BLaER1 (cell line): Measurements from ENCODE around the gene TUBA8.
"Not testable (repeated sequence)": the region's sequence is repeated elsewhere in the genome, so short reads cannot be mapped to it uniquely, and the experiment has no call there.

Source experiments
- H3K27ac ChIP-seq: shearing (Covaris generic); formaldehyde crosslinking; 2 replicates; pipeline ENCODE4 v1.8.1; 2022
- H3K27me3 ChIP-seq: shearing (Covaris generic); formaldehyde crosslinking; 2 replicates; pipeline ENCODE4 v1.8.1; 2022
- H3K36me3 ChIP-seq: shearing (Covaris generic); formaldehyde crosslinking; 2 replicates; pipeline ENCODE4 v1.8.1; 2022
- H3K4me1 ChIP-seq: shearing (Covaris generic); formaldehyde crosslinking; 2 replicates; pipeline ENCODE4 v1.8.1; 2022
- H3K4me2 ChIP-seq: shearing (Covaris generic); formaldehyde crosslinking; 2 replicates; pipeline ENCODE4 v1.8.1; 2022
- H3K4me3 ChIP-seq: shearing (Covaris generic); formaldehyde crosslinking; 2 replicates; pipeline ENCODE4 v1.8.1; 2022
- H3K9ac ChIP-seq: shearing (Covaris generic); formaldehyde crosslinking; 2 replicates; pipeline ENCODE4 v1.8.1; 2022
- H3K9me3 ChIP-seq: shearing (Covaris generic); formaldehyde crosslinking; 2 replicates; pipeline ENCODE4 v1.8.1; 2022
- H4K20me1 ChIP-seq: shearing (Covaris generic); formaldehyde crosslinking; 2 replicates; pipeline ENCODE4 v1.8.1; 2022
- Cebpa-rat ChIP-seq: shearing (Covaris generic); IDR thresholded peaks from 2 replicates; pipeline ENCODE4 v1.8.1; 2022

Gene TUBA8

DNA sequence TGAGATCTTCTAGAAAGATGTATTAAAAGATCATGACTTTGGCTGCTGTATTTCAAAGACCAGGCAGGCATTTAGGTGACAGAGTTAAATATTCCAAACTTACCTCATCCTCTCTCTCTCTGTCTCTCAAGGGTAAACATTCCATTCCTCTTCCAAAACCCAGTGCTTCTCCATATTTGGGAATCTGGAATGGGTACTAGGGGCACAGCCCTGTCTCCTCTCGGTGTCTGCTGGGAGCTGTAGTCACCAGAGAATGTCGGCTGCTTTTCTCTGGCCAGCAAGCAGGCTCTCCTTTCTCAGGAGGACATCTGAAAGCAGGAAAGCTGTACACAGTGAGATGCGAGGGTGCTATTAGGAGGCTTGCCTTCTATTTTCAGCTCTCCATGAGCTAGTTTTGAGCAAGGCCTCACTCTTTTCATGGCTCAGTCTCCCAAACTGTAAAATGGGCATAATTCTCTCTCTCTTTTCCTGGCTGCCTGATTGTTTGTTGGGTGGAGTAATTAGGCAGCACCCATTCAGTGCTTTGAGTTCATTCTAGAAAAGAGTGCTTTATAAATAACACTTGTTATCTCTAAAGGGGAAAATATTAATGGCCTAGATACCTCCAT lies 42.1 kb upstream of the TUBA8 start:
- no peaks in the 10 kb centered on the region for H3K27me3 ChIP-seq
- no peak overlapping the region for H3K9ac ChIP-seq
- H3K4me2 ChIP-seq = no peak overlapping the region
- no peak for TF ChIP-seq Cebpa-rat
- no peaks in the 10 kb centered on the region for H3K36me3 ChIP-seq
- peaks cover 44% of the 10 kb centered on the region for H3K4me1 ChIP-seq
- no peaks in the 10 kb centered on the region for H3K9me3 ChIP-seq
- H4K20me1 ChIP-seq = no peaks in the 10 kb centered on the region
- no peak overlapping the region for H3K27ac ChIP-seq
- H3K4me3 ChIP-seq = no peak overlapping the region

GRCh38 chr22:18069041-18069440 lies 41.6 kb upstream of the TUBA8 start:
- no peaks in the 10 kb centered on the region for H3K27me3 ChIP-seq
- no peak overlapping the region for H3K4me3 ChIP-seq
- no peak overlapping the region for H3K4me2 ChIP-seq
- H3K36me3 ChIP-seq = no peaks in the 10 kb centered on the region
- no peak for TF ChIP-seq Cebpa-rat
- no peaks in the 10 kb centered on the region for H3K9me3 ChIP-seq
- H4K20me1 ChIP-seq = no peaks in the 10 kb centered on the region
- no peak overlapping the region for H3K27ac ChIP-seq
- peaks cover 41% of the 10 kb centered on the region for H3K4me1 ChIP-seq
- no peak overlapping the region for H3K9ac ChIP-seq

DNA sequence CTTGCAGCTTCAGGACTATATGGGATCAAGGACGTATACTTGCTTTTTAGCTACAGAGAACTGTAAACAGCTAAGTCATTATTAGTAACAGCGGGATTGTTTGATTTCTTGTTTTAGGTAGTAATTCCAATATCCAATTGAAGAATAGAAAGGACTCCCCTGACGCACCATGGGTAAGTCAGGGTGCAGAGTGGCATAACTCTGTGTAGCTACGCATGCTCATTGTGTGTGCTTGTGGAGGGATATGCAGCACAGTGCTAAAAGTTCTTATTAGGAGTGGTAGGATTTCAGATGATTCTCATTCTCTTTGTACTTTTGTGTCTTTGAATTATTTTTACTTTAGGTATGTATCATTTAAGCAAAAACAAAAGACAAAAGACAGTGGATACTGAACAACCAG lies 40.6 kb upstream of the TUBA8 start:
- H3K4me3 ChIP-seq = no peak overlapping the region
- TF ChIP-seq Cebpa-rat = no peak
- peaks cover 35% of the 10 kb centered on the region for H3K4me1 ChIP-seq
- no peaks in the 10 kb centered on the region for H4K20me1 ChIP-seq
- no peak overlapping the region for H3K27ac ChIP-seq
- no peaks in the 10 kb centered on the region for H3K9me3 ChIP-seq
- no peaks in the 10 kb centered on the region for H3K27me3 ChIP-seq
- H3K4me2 ChIP-seq = no peak overlapping the region
- H3K36me3 ChIP-seq = no peaks in the 10 kb centered on the region
- H3K9ac ChIP-seq = no peak overlapping the region

GRCh38 chr22:18070556-18071306 lies 39.9 kb upstream of the TUBA8 start:
- TF ChIP-seq Cebpa-rat = no peak
- Histone ChIP-seq H3K36me3 (no peaks in the 10 kb centered on the region), H3K4me2 (no peak overlapping the region; the same call in 1 of the 2 replicates), H3K9me3 (no peaks in the 10 kb centered on the region), H3K4me3 (no peak overlapping the region), H3K27me3 (no peaks in the 10 kb centered on the region), H3K27ac (no peak overlapping the region), H3K4me1 (peaks cover 33% of the 10 kb centered on the region), H3K9ac (no peak overlapping the region), H4K20me1 (no peaks in the 10 kb centered on the region)

DNA sequence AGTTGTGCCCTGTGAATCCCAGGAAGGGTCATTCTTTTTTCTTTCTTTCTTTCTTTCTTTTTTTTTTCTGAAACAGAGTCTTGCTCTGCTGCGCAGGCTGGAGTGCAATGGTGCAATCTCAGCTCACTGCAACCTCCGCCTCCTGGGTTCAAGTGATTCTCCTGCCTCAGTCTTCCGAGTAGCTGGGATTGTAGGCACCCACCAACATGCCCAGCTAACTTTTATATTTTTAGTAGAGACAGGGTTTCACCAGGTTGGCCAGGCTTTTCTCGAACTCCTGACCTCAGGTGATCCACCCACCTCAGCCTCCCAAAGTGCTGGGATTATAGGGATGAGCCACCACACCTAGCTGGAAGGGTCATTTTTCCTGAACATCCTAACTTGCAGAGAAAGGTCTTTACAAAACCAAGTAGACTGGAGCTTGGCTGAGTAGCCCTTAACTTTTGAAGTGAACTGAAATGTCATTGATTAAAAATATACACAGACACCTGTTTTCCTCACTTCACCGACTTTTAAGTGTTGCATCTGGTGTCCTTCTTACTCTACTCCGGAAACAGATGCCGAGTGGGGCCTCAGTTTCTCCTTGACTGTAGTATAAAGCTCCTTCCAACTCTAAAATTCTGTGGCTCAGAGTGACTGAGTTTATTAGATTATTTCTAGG lies 39.2 kb upstream of the TUBA8 start:
- H4K20me1 ChIP-seq, H3K27me3 ChIP-seq, H3K27ac ChIP-seq: not testable (repeated sequence)

DNA sequence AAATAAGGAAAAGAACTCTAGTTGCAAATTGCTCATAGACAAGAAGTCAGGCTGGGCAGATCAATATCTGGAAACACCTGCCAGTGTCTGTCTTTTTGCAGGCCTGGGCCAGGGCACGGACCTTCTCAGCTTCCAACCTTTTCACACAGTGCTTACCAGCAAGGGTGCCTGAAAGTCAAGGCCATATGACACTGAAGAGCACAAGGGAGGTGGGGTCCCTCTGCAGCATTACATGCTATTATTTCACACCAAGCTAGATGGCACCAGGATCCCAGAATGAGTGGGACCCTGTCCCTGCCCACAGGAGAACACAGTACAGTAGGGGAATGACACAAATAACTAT lies 38.7 kb upstream of the TUBA8 start:
- H4K20me1 ChIP-seq = no peaks in the 10 kb centered on the region
- no peaks in the 10 kb centered on the region for H3K36me3 ChIP-seq
- H3K9me3 ChIP-seq = no peaks in the 10 kb centered on the region
- peak overlapping the region; percentile 14; the same call in 1 of the 2 replicates for H3K4me2 ChIP-seq
- no peak overlapping the region for H3K27ac ChIP-seq
- H3K9ac ChIP-seq = no peak overlapping the region
- no peak for TF ChIP-seq Cebpa-rat
- no peaks in the 10 kb centered on the region for H3K27me3 ChIP-seq
- peaks cover 31% of the 10 kb centered on the region for H3K4me1 ChIP-seq
- H3K4me3 ChIP-seq = no peak overlapping the region

More for the DNA sequence above, 39.2 kb upstream of the TUBA8 start:
- not testable (repeated sequence) for H3K4me3 ChIP-seq, H3K9me3 ChIP-seq, H3K9ac ChIP-seq, H3K36me3 ChIP-seq
- peak overlapping the region; percentile 14 for H3K4me2 ChIP-seq
- H3K4me1 ChIP-seq = peaks cover 31% of the 10 kb centered on the region

- H3K36me3 ChIP-seq = no peaks in the 10 kb centered on the region
- H4K20me1 ChIP-seq = no peaks in the 10 kb centered on the region
- no peaks in the 10 kb centered on the region for H3K27me3 ChIP-seq
- no peak overlapping the region for H3K4me2 ChIP-seq
- TF ChIP-seq Cebpa-rat = no peak
- H3K9ac ChIP-seq = no peak overlapping the region
- H3K27ac ChIP-seq = no peak overlapping the region
- H3K9me3 ChIP-seq = no peaks in the 10 kb centered on the region
- no peak overlapping the region for H3K4me3 ChIP-seq
- H3K4me1 ChIP-seq = peaks cover 34% of the 10 kb centered on the region
Measured at GRCh38 chr22:18073467-18073866, 37.1 kb upstream of the TUBA8 start.

GRCh38 chr22:18073927-18074326 lies 36.7 kb upstream of the TUBA8 start:
- not testable (repeated sequence) for H3K4me3 ChIP-seq, H4K20me1 ChIP-seq, H3K36me3 ChIP-seq, H3K27me3 ChIP-seq, H3K27ac ChIP-seq, H3K4me2 ChIP-seq, H3K9ac ChIP-seq, H3K9me3 ChIP-seq
- peaks cover 39% of the 10 kb centered on the region for H3K4me1 ChIP-seq

- Histone ChIP-seq H3K4me3 (no peak overlapping the region), H3K4me1 (peaks cover 49% of the 10 kb centered on the region), H3K27ac (no peak overlapping the region), H3K36me3 (peaks cover 11% of the 10 kb centered on the region), H3K27me3 (no peaks in the 10 kb centered on the region), H3K9me3 (no peaks in the 10 kb centered on the region), H3K9ac (no peak overlapping the region), H3K4me2 (no peak overlapping the region), H4K20me1 (peaks cover 13% of the 10 kb centered on the region; the same call in 1 of the 2 replicates)
- no peak for TF ChIP-seq Cebpa-rat
Measured at GRCh38 chr22:18075101-18075719, 35.4 kb upstream of the TUBA8 start.
